Thyroid gland (tissue), 4 donors: ENCODE data around the gene TRAPPC3L.

ENCODE experiments used
- CTCF ChIP-seq, 6 experiments: fragments of 200-600 bp in 3 of 6; fragments of 450-650 bp in 3 of 6; sonication (generic) in 3 of 6; IDR thresholded peaks; one replicate each; pipeline ENCODE4 v1.5.1; 2016 to 2019; ENCODE audit warnings: antibody characterized with exemption in 6 of 6, mild to moderate bottlenecking in 2 of 6, inconsistent platforms in 1 of 6, moderate library complexity in 1 of 6
- POLR2A ChIP-seq, 2 donors: fragments of 450-650 bp; IDR thresholded peaks; one replicate each; pipeline ENCODE4 v1.6.1; 2017; ENCODE audit warnings: antibody characterized with exemption in 2 of 2, mild to moderate bottlenecking in 2 of 2, moderate library complexity in 1 of 2

GRCh38 chr6:116530436-116530835, 15.0 kb downstream of the TRAPPC3L start:
- no peak for TF ChIP-seq CTCF (IDR thresholded peaks at IDR 0.05)
- TF ChIP-seq POLR2A (IDR thresholded peaks at IDR 0.05): no peak
